Right lobe of liver (tissue), 4 donors: ENCODE data around the gene AKAP12.

ENCODE experiments used
- CTCF ChIP-seq, 4 donors: fragments of 200-600 bp in 3 of 4; fragments of 450-650 bp in 1 of 4; IDR thresholded peaks; one replicate each; pipeline versions ENCODE4 v1.5.1 to v1.8.0; 2016 to 2022; ENCODE audit warnings: antibody characterized with exemption in 4 of 4, mild to moderate bottlenecking in 2 of 4
- POLR2A ChIP-seq: fragments of 450-650 bp; IDR thresholded peaks from one replicate; pipeline ENCODE4 v1.6.1; 2017; ENCODE audit warnings: antibody characterized with exemption, mild to moderate bottlenecking
- donor health status: DM: no; HTN: no; CAD: no.
- donor health status: DM: no; HTN: no; CAD: no.
- donor health status: DM: no; HTN: yes; CAD: no.

- TF ChIP-seq CTCF (IDR thresholded peaks at IDR 0.05) (no peak), POLR2A (no peak)
These were observed 142.0 kb downstream of the AKAP12 start for GRCh38 chr6:151381722-151382121.
